Measurements from ENCODE around the gene VCL. TPM values are rescaled to one million over a fixed set of nuclear protein-coding genes. Genes with fewer than 3 reads are reported as not detected.
A peak's percentile ranks its signal among the peaks of the same experiment; 100 is the strongest.

VCL gene
- total and polyA plus RNA-seq, 9 of the 15 experiments (the other 6 are each of a cell fraction or from before 2014, with no cell fraction given) = 29.8 to 186 (median 76.4) TPM

- no peaks in the 10 kb centered on the region for H3K27me3 ChIP-seq (ENCODE audit: control insufficient read depth in 2 of 2, insufficient read depth in 2 of 2, low read length in 2 of 2)
- no TSS peak for BruUV-seq (replicated peaks)
- peak within 1 kb of the TSS; percentile 85 to 96 for H3K9ac ChIP-seq (ENCODE audit: insufficient read depth in 1 of 2, low read depth in 2 of 2, low read length in 2 of 2)
- H3K9me3 ChIP-seq (replicated peaks; ENCODE audit: control insufficient read depth, insufficient read depth, low read depth, low read length) = no peaks in the 10 kb centered on the region
- peaks cover 26% of the 10 kb centered on the region; the same call in 2 of the 3 replicates for H3K36me3 ChIP-seq (ENCODE audit: control insufficient read depth, insufficient read depth, low read length)
- H3K4me1 ChIP-seq (replicated peaks in 1 of 2; ENCODE audit: control insufficient read depth in 2 of 2, insufficient read depth in 2 of 2, low read length in 2 of 2) = peaks cover 5 to 22% of the 10 kb centered on the region in 2 experiments; a peak in 4 of 5 replicates
- H2AFZ ChIP-seq (ENCODE audit: low read depth, low read length) = peak within 1 kb of the TSS; percentile 90
- intact Hi-C loops (cut with micrococcal nuclease) (loop anchor here (2.0 to 5.0 kb wide), 2 partner anchors 26 to 82 kb away; no protein-coding TSS in a partner anchor), in situ Hi-C loops (cut with MboI) (no loop called here)
- ATAC-seq (peak; percentile 66), FAIRE-seq (peak; percentile 35), DNase-seq (ENCODE audit: extremely low read depth in 1 of 4, low spot score in 3 of 4) (peak; percentile 85 to 94 (median 88))
- H3K27ac ChIP-seq (ENCODE audit: extremely low read depth, low read depth, low read length) = peak within 1 kb of the TSS; percentile 94
- WGBS (ENCODE audit: insufficient coverage, low coverage, missing lambda C conversion rate) = under 1% methylated on average over 32 of the region's 32 CpGs
- H4K20me1 ChIP-seq (replicated peaks; ENCODE audit: control insufficient read depth, insufficient read depth, low read length) = no peaks in the 10 kb centered on the region; the same call in 1 of the 2 replicates
- H3K79me2 ChIP-seq (ENCODE audit: control insufficient read depth, insufficient read depth, low read length) = peaks cover 93% of the 10 kb centered on the region
- ChIA-PET CTCF (ENCODE audit: low intra/inter-chr PET ratio) (interaction anchor here (1.1 to 1.2 kb wide), 2 partner anchors 85 to 94 kb away, joined by 3 to 5 read pairs; no protein-coding TSS in a partner anchor), POLR2A (interaction anchor here (0.6 to 2.1 kb wide), 16 partner anchors 9 to 1061 kb away, joined by 3 to 10 read pairs (median 3); no protein-coding TSS in a partner anchor)
- peak within 1 kb of the TSS; percentile 93 for H3K4me3 ChIP-seq
- no peaks in the 10 kb centered on the region for H3K9me1 ChIP-seq (ENCODE audit: control insufficient read depth, insufficient read depth, low read length)
- H3K4me2 ChIP-seq (ENCODE audit: insufficient read depth, low read length) = peak within 1 kb of the TSS; percentile 98
- TF ChIP-seq SUPT5H (IDR thresholded peaks at IDR 0.05) = peak; percentile 54
- peak; percentile 46 to 82; a peak in 3 of 4 replicates for TF ChIP-seq ARNT (IDR thresholded peaks at IDR 0.05)
- no peak for TF ChIP-seq PTRF (tag; IDR thresholded peaks at IDR 0.05)
- TF ChIP-seq TOE1 (IDR thresholded peaks at IDR 0.05; ENCODE audit: borderline replicate concordance) = peak; percentile 75; the same call in 1 of the 2 replicates
- TF ChIP-seq TOE1 (CRISPR knock-in tag; IDR thresholded peaks at IDR 0.05; ENCODE audit: borderline replicate concordance, low read depth) = no peak
- peak; percentile 77 for TF ChIP-seq TBP (optimal IDR thresholded peaks at IDR 0.05; ENCODE audit: low read depth, low read length)
- TF ChIP-seq ZBTB1 (CRISPR knock-in tag; IDR thresholded peaks at IDR 0.05; ENCODE audit: borderline replicate concordance, low read depth) = peak; percentile 67; the same call in 1 of the 2 replicates
- no peak for TF ChIP-seq FOXJ3 (CRISPR knock-in tag; IDR thresholded peaks at IDR 0.05)
- TF ChIP-seq C11orf30 (IDR thresholded peaks at IDR 0.05; ENCODE audit: low read depth) = peak; percentile 47
- peak; percentile 57 for TF ChIP-seq CREB1 (IDR thresholded peaks at IDR 0.05)
- TF ChIP-seq CREB1 (CRISPR knock-in tag; IDR thresholded peaks at IDR 0.05) = no peak
- TF ChIP-seq HDAC8 (tag; IDR thresholded peaks at IDR 0.05) = 0 out of 2 replicates have a peak, but pooled peaks have one; percentile 50
- peak in 1 of 2 experiments; percentile 97 for TF ChIP-seq NCOA2 (IDR thresholded peaks at IDR 0.05; ENCODE audit: partially characterized antibody in 2 of 2)
- TF ChIP-seq, protein P1, sequence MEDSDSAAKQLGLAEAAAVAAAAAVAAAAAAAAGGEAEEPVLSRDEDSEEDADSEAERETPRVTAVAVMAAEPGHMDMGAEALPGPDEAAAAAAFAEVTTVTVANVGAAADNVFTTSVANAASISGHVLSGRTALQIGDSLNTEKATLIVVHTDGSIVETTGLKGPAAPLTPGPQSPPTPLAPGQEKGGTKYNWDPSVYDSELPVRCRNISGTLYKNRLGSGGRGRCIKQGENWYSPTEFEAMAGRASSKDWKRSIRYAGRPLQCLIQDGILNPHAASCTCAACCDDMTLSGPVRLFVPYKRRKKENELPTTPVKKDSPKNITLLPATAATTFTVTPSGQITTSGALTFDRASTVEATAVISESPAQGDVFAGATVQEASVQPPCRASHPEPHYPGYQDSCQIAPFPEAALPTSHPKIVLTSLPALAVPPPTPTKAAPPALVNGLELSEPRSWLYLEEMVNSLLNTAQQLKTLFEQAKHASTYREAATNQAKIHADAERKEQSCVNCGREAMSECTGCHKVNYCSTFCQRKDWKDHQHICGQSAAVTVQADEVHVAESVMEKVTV (CRISPR knock-in tag; IDR thresholded peaks at IDR 0.05) = peak; percentile 15; the same call in 1 of the 2 replicates
- peak; percentile 68; the same call in 1 of the 2 replicates for TF ChIP-seq HDAC2 (IDR thresholded peaks at IDR 0.05)
- peak; percentile 99 for TF ChIP-seq TCF7 (IDR thresholded peaks at IDR 0.05; ENCODE audit: borderline replicate concordance)
- peak; percentile 29; the same call in 1 of the 2 replicates for TF ChIP-seq SMAD4 (CRISPR knock-in tag; conservative IDR thresholded peaks at IDR 0.05)
- TF ChIP-seq TEAD4 (IDR thresholded peaks at IDR 0.05; ENCODE audit: low read length) = peak; percentile 25; the same call in 1 of the 2 replicates
- TF ChIP-seq TEAD4 (CRISPR knock-in tag; IDR thresholded peaks at IDR 0.05; ENCODE audit: borderline replicate concordance) = no peak
- no peak for TF ChIP-seq NR2C1 (IDR thresholded peaks at IDR 0.05)
- TF ChIP-seq NR2C1 (tag; IDR thresholded peaks at IDR 0.05) = no peak
- TF ChIP-seq KDM2B (CRISPR knock-in tag; IDR thresholded peaks at IDR 0.05) = 0 out of 2 replicates have a peak, but pooled peaks have one; percentile 24
Measured at GRCh38 chr10:74150204-74150989, 152.5 kb downstream of the VCL start, which contains the start of gene AP3M1. Gene AP3M1 (minus strand): TSS chr10:74150828. CDS start chr10:74138379, 12,449 bp downstream.

Data from K562 (cell line).